B cell (primary cell): Measurements from ENCODE around the gene NAPSA. TPM values are rescaled to one million over a fixed set of nuclear protein-coding genes. Genes with fewer than 3 reads are reported as not detected.

Source experiments
- ATAC-seq: fragments of 200-7000 bp; cut with Tn5 transposase; one replicate; pipeline ENCODE4 v1.10.0; 2021; ENCODE audit warnings: low read depth, mild to moderate bottlenecking, moderate number of reproducible peaks, moderate library complexity
- CTCF ChIA-PET: fragments of 350-600 bp; sonication (Branson Sonifier 250); formaldehyde crosslinking; loops from one replicate; lab custom pipeline; 2021; ENCODE audit warnings: antibody characterized with exemption, inconsistent platforms; lab: Charles Lee
- POLR2A ChIA-PET: fragments of 350-600 bp; sonication (Branson Sonifier 250); formaldehyde crosslinking; loops from one replicate; lab custom pipeline; 2021; ENCODE audit warnings: antibody characterized with exemption; lab: Charles Lee
- DNase-seq: peaks from one replicate; pipeline ENCODE4 v3.0.0; 2013
- H2AFZ ChIP-seq: 2 replicates; pipeline ENCODE4 v1.6.1; 2012; ENCODE audit warnings: mild to moderate bottlenecking, low read depth, low read length; ENCODE audit not compliant: insufficient read depth, poor library complexity, severe bottlenecking
- H3K27ac ChIP-seq, 2 donors: 1 replicate in 1 of 2; 2 replicates in 1 of 2; pipeline ENCODE4 v1.5.1; 2012 to 2013; ENCODE audit warnings: low read length in 2 of 2, mild to moderate bottlenecking in 2 of 2, moderate library complexity in 1 of 2
- H3K27me3 ChIP-seq, 4 experiments: fragments of 200-600 bp in 1 of 4; sonication (generic) in 1 of 4; replicated peaks in 1 of 4; 1 replicate in 2 of 4; 2 replicates in 2 of 4; pipeline versions ENCODE4 v1.6.1 to v1.7.0; 2013 to 2016; ENCODE audit warnings: low read length in 3 of 4, mild to moderate bottlenecking in 2 of 4, mixed read lengths in 1 of 4, moderate library complexity in 1 of 4; ENCODE audit not compliant: insufficient read depth in 4 of 4, control insufficient read depth in 3 of 4; ENCODE audit errors: control extremely low read depth in 1 of 4
- H3K36me3 ChIP-seq, 2 experiments: replicated peaks in 1 of 2; 1 replicate in 1 of 2; 2 replicates in 1 of 2; pipeline versions ENCODE4 v1.6.1 to v1.7.1; 2013; ENCODE audit warnings: low read length in 1 of 2; ENCODE audit not compliant: insufficient read depth in 2 of 2, control insufficient read depth in 1 of 2; ENCODE audit errors: control extremely low read depth in 1 of 2, extremely low read depth in 1 of 2
- H3K4me1 ChIP-seq, 2 donors: fragments of 200-600 bp in 1 of 2; sonication (generic) in 1 of 2; 1 replicate in 1 of 2; 2 replicates in 1 of 2; pipeline versions ENCODE4 v1.5.1 to v1.6.1; 2013 to 2017; ENCODE audit warnings: low read length in 2 of 2; ENCODE audit not compliant: control insufficient read depth in 2 of 2, insufficient read depth in 2 of 2
- H3K4me2 ChIP-seq: replicated peaks from 2 replicates; pipeline ENCODE3; 2012; ENCODE audit warnings: mild to moderate bottlenecking, low read depth, low read length; ENCODE audit not compliant: poor library complexity, severe bottlenecking
- H3K4me3 ChIP-seq, 5 experiments: fragments of 200-600 bp in 1 of 5; sonication (generic) in 1 of 5; 1 replicate in 3 of 5; 2 replicates in 2 of 5; pipeline versions ENCODE4 v1.5.1 to v1.7.0; 2011 to 2016; ENCODE audit warnings: low read length in 4 of 5, mild to moderate bottlenecking in 4 of 5, low read depth in 2 of 5, control low read depth in 1 of 5, moderate library complexity in 1 of 5; ENCODE audit not compliant: insufficient read depth in 1 of 5; ENCODE audit errors: control extremely low read depth in 1 of 5, extremely low read depth in 1 of 5
- H3K79me2 ChIP-seq: fragments of 200-600 bp; sonication (generic); one replicate; pipeline ENCODE4 v1.6.0; 2016; ENCODE audit warnings: low read length; ENCODE audit not compliant: control insufficient read depth, insufficient read depth
- H3K9ac ChIP-seq: fragments of 200-600 bp; sonication (generic); 2 replicates; pipeline ENCODE4 v1.6.1; 2017; ENCODE audit warnings: mild to moderate bottlenecking, low read length, moderate library complexity
- H3K9me3 ChIP-seq, 3 donors: one replicate each; pipeline versions ENCODE4 v1.6.1 to v1.7.1; 2013; ENCODE audit warnings: low read length in 2 of 3; ENCODE audit not compliant: control insufficient read depth in 2 of 3, insufficient read depth in 1 of 3; ENCODE audit errors: control extremely low read depth in 1 of 3
- H4K20me1 ChIP-seq: 2 replicates; pipeline ENCODE4 v1.6.0; 2012; ENCODE audit warnings: mild to moderate bottlenecking, low read length; ENCODE audit not compliant: insufficient read depth, control insufficient read depth, poor library complexity, severe bottlenecking
- H3K27ac Mint-ChIP-seq: one replicate; pipeline ENCODE4 v1.8.0; 2021; ENCODE audit warnings: mixed read lengths
- H3K27me3 Mint-ChIP-seq: one replicate; pipeline ENCODE4 v1.8.0; 2021; ENCODE audit warnings: mixed read lengths
- H3K4me1 Mint-ChIP-seq: one replicate; pipeline ENCODE4 v1.8.0; 2021; ENCODE audit warnings: mixed read lengths
- H3K4me3 Mint-ChIP-seq: one replicate; pipeline ENCODE4 v1.8.0; 2021; ENCODE audit warnings: mixed read lengths
- H3K9me3 Mint-ChIP-seq: one replicate; pipeline ENCODE4 v1.8.0; 2022; ENCODE audit warnings: mixed read lengths; ENCODE audit not compliant: insufficient read depth
- CTCF ChIP-seq: fragments of 200-600 bp; IDR thresholded peaks from one replicate; pipeline ENCODE4 v1.8.0; 2022; ENCODE audit warnings: antibody characterized with exemption, mild to moderate bottlenecking
- EZH2 ChIP-seq: IDR thresholded peaks from 2 replicates; pipeline ENCODE4 v1.6.1; 2012; ENCODE audit warnings: borderline replicate concordance, low read depth, mild to moderate bottlenecking, moderate library complexity, low read length; ENCODE audit not compliant: insufficient read depth, poor library complexity, severe bottlenecking
- WGBS: methylation state at CpG from one replicate; pipeline ENCODE4 v1.1.5; 2013; ENCODE audit warnings: missing lambda C conversion rate; ENCODE audit not compliant: insufficient coverage; 5-methylcytosine and 5-hydroxymethylcytosine counted together
- intact Hi-C: fragments of 100-400 bp; cut with micrococcal nuclease; formaldehyde crosslinking; loops from one replicate; pipeline ENCODE4 v1.10.0; 2022
- polyA plus RNA-seq: library from polyadenylated mRNA; depleted of rRNA; stranded (reverse); fragments of >200 nt; gene quantifications from 2 replicates; pipeline ENCODE4 v1.2.3, GENCODE V29; 2012
- total RNA-seq, 2 donors: library from RNA; stranded (reverse); fragments of 120-200 nt in 1 of 2; gene quantifications; 1 replicate in 1 of 2; 2 replicates in 1 of 2; pipeline versions ENCODE4 v1.2.3 to v1.2.4, GENCODE V29; 2013 to 2022

The NAPSA gene
- total and polyA plus RNA-seq, 2 donors (not counting 1 experiment from before 2014, with no cell fraction given) = 4.0 to 4.7 TPM

- CTCF ChIA-PET = no interaction called here
- POLR2A ChIA-PET = no interaction called here
- no peak overlapping the region for H3K27ac Mint-ChIP-seq
- Histone ChIP-seq H4K20me1 (no peaks in the 10 kb centered on the region), H3K4me3 (no peak overlapping the region), H3K36me3 (peaks cover 0 to 19% of the 10 kb centered on the region in 2 experiments), H3K27me3 (no peaks in the 10 kb centered on the region), H3K9ac (no peak overlapping the region), H3K4me1 (no peaks in the 10 kb centered on the region), H3K4me2 (no peak overlapping the region), H3K79me2 (peaks cover 37% of the 10 kb centered on the region), H2AFZ (no peak overlapping the region), H3K27ac (no peak overlapping the region), H3K9me3 (no peaks in the 10 kb centered on the region)
- WGBS = 99% methylated on average over 6 of the region's 13 CpGs
- intact Hi-C loops = no loop called here
- no peaks in the 10 kb centered on the region for H3K4me1 Mint-ChIP-seq
- no peaks in the 10 kb centered on the region for H3K27me3 Mint-ChIP-seq
- DNase-seq = no peak
- no peak for ATAC-seq
- no peak for TF ChIP-seq CTCF
- no peak for TF ChIP-seq EZH2
- H3K4me3 Mint-ChIP-seq = no peak overlapping the region
- no peaks in the 10 kb centered on the region for H3K9me3 Mint-ChIP-seq
These were observed 33.4 kb upstream of the NAPSA start for GRCh38 chr19:50398675-50399367.

GRCh38 chr19:50394017-50394416 is 28.6 kb upstream of the NAPSA start:
- H3K27me3 ChIP-seq = no peaks in the 10 kb centered on the region
- Mint-ChIP-seq H3K9me3 (no peaks in the 10 kb centered on the region), H3K27me3 (no peaks in the 10 kb centered on the region), H3K4me1 (no peaks in the 10 kb centered on the region), H3K27ac (no peak overlapping the region), H3K4me3 (no peak overlapping the region)
- no peak overlapping the region for H2AFZ ChIP-seq
- no peak overlapping the region for H3K4me2 ChIP-seq
- no peaks in the 10 kb centered on the region for H3K4me1 ChIP-seq
- no peak overlapping the region for H3K4me3 ChIP-seq
- CTCF ChIA-PET = no interaction called here
- H4K20me1 ChIP-seq = no peaks in the 10 kb centered on the region
- peaks cover 50% of the 10 kb centered on the region for H3K79me2 ChIP-seq
- 95% methylated on average over 7 of the region's 9 CpGs for WGBS
- H3K27ac ChIP-seq = no peak overlapping the region
- TF ChIP-seq EZH2 (no peak), CTCF (no peak)
- H3K9me3 ChIP-seq = no peaks in the 10 kb centered on the region
- intact Hi-C loops = no loop called here
- no peak overlapping the region for H3K9ac ChIP-seq
- ATAC-seq (no peak), DNase-seq (no peak)
- POLR2A ChIA-PET = no interaction called here
- peaks cover 0 to 6% of the 10 kb centered on the region in 2 experiments for H3K36me3 ChIP-seq
